GM18505 (cell line): ENCODE data around the gene GTF2I.
"Not testable (repeated sequence)": the region's sequence is repeated elsewhere in the genome, so short reads cannot be mapped to it uniquely, and the experiment has no call there.

Experiments
- ATAC-seq: cut with Tn5 transposase; IDR thresholded peaks from one replicate; pipeline ENCODE4 v1.9.1; 2021; ENCODE audit not compliant: unreplicated experiment
- POLR2A ChIP-seq: IDR thresholded peaks from 4 replicates; pipeline ENCODE4 v1.6.1; 2011; ENCODE audit warnings: borderline replicate concordance; ENCODE audit not compliant: insufficient read depth, insufficient read length; ENCODE audit errors: extremely low read depth

Gene GTF2I

GRCh38 chr7:74665296-74665938 is 7.9 kb downstream of the GTF2I start:
- no peak for ATAC-seq
- no peak for TF ChIP-seq POLR2A

- not testable (repeated sequence) for ATAC-seq
These were observed 9.5 kb downstream of the GTF2I start for GRCh38 chr7:74667013-74667412.

GRCh38 chr7:74667520-74667919 is 10.0 kb downstream of the GTF2I start:
- not testable (repeated sequence) for ATAC-seq

- TF ChIP-seq POLR2A = no peak
- ATAC-seq = no peak
These were observed 14.1 kb downstream of the GTF2I start for GRCh38 chr7:74671602-74672001.

- ATAC-seq = no peak
- no peak for TF ChIP-seq POLR2A
These were observed 14.9 kb downstream of the GTF2I start for GRCh38 chr7:74672343-74672915.

- no peak for ATAC-seq
- TF ChIP-seq POLR2A = no peak
These were observed 16.6 kb downstream of the GTF2I start for GRCh38 chr7:74674166-74674565.

GRCh38 chr7:74682829-74683228 is 25.3 kb downstream of the GTF2I start:
- ATAC-seq = no peak
- no peak for TF ChIP-seq POLR2A

GRCh38 chr7:74683799-74684198 is 26.3 kb downstream of the GTF2I start:
- ATAC-seq = no peak
- TF ChIP-seq POLR2A = no peak

- TF ChIP-seq POLR2A = no peak
- no peak for ATAC-seq
These were observed 27.0 kb downstream of the GTF2I start for GRCh38 chr7:74684473-74684872.

- no peak for ATAC-seq
- TF ChIP-seq POLR2A = no peak
These were observed 27.4 kb downstream of the GTF2I start for GRCh38 chr7:74684921-74685320.

- no peak for TF ChIP-seq POLR2A
- ATAC-seq = no peak
These were observed 33.0 kb downstream of the GTF2I start for GRCh38 chr7:74690474-74690873.

- ATAC-seq = not testable (repeated sequence)
These were observed 46.9 kb downstream of the GTF2I start for GRCh38 chr7:74704419-74704818.

GRCh38 chr7:74707238-74707637 is 49.7 kb downstream of the GTF2I start:
- no peak for TF ChIP-seq POLR2A
- ATAC-seq = no peak

- no peak for ATAC-seq
- TF ChIP-seq POLR2A = no peak
These were observed 51.2 kb downstream of the GTF2I start for GRCh38 chr7:74708569-74709275.
